Measurements from ENCODE around the gene AKT1.

Gene AKT1

GRCh38 chr14:104793703-104793959 lies 1.9 kb downstream of the AKT1 start:
- Histone ChIP-seq H3K4me3 (ENCODE audit: low read length) (peak overlapping the region; percentile 99), H3K4me2 (ENCODE audit: low read length) (peak overlapping the region; percentile 99), H3K36me3 (ENCODE audit: control insufficient read depth, low read length) (peaks cover 33% of the 10 kb centered on the region), H3F3A (ENCODE audit: control insufficient read depth, insufficient read depth) (no peaks in the 10 kb centered on the region), H3K4me1 (ENCODE audit: control insufficient read depth, low read length) (peaks cover 19% of the 10 kb centered on the region), H3K9me2 (replicated peaks; ENCODE audit: control insufficient read depth, low read length) (no peaks in the 10 kb centered on the region), H3K27me3 (ENCODE audit: control insufficient read depth, low read length) (peaks cover 28% of the 10 kb centered on the region), H3K27ac (ENCODE audit: low read depth, low read length) (no peak overlapping the region), H4K20me1 (ENCODE audit: control insufficient read depth, insufficient read depth, low read depth, low read length) (peaks cover 14% of the 10 kb centered on the region), H3K79me2 (ENCODE audit: control insufficient read depth, low read length) (peaks cover 56% of the 10 kb centered on the region), H3K9me3 (ENCODE audit: control insufficient read depth, insufficient read depth, low read length) (no peaks in the 10 kb centered on the region)
- no peak for TF ChIP-seq EZH2phosphoT487 (IDR thresholded peaks at IDR 0.05; ENCODE audit: borderline replicate concordance, low read length)
- TF ChIP-seq, protein P1, sequence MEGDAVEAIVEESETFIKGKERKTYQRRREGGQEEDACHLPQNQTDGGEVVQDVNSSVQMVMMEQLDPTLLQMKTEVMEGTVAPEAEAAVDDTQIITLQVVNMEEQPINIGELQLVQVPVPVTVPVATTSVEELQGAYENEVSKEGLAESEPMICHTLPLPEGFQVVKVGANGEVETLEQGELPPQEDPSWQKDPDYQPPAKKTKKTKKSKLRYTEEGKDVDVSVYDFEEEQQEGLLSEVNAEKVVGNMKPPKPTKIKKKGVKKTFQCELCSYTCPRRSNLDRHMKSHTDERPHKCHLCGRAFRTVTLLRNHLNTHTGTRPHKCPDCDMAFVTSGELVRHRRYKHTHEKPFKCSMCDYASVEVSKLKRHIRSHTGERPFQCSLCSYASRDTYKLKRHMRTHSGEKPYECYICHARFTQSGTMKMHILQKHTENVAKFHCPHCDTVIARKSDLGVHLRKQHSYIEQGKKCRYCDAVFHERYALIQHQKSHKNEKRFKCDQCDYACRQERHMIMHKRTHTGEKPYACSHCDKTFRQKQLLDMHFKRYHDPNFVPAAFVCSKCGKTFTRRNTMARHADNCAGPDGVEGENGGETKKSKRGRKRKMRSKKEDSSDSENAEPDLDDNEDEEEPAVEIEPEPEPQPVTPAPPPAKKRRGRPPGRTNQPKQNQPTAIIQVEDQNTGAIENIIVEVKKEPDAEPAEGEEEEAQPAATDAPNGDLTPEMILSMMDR (IDR thresholded peaks at IDR 0.05; ENCODE audit: low read depth, low read length, poor library complexity, severe bottlenecking): no peak

- peaks cover 37% of the 10 kb centered on the region for H3K36me3 ChIP-seq (ENCODE audit: control insufficient read depth, low read length)
- peaks cover 23% of the 10 kb centered on the region for H3K27me3 ChIP-seq (ENCODE audit: control insufficient read depth, low read length)
- H3K9me3 ChIP-seq (ENCODE audit: control insufficient read depth, insufficient read depth, low read length): no peaks in the 10 kb centered on the region
- H3K4me2 ChIP-seq (ENCODE audit: low read length): peak overlapping the region; percentile 99
- no peak overlapping the region for H3K27ac ChIP-seq (ENCODE audit: low read depth, low read length)
- peaks cover 19% of the 10 kb centered on the region for H3K4me1 ChIP-seq (ENCODE audit: control insufficient read depth, low read length)
- TF ChIP-seq EZH2phosphoT487 (IDR thresholded peaks at IDR 0.05; ENCODE audit: borderline replicate concordance, low read length): no peak
- TF ChIP-seq, protein P1 (IDR thresholded peaks at IDR 0.05; ENCODE audit: low read depth, low read length, poor library complexity, severe bottlenecking): no peak
- peaks cover 14% of the 10 kb centered on the region for H4K20me1 ChIP-seq (ENCODE audit: control insufficient read depth, insufficient read depth, low read depth, low read length)
- no peaks in the 10 kb centered on the region for H3F3A ChIP-seq (ENCODE audit: control insufficient read depth, insufficient read depth)
- H3K9me2 ChIP-seq (replicated peaks; ENCODE audit: control insufficient read depth, low read length): no peaks in the 10 kb centered on the region
- H3K79me2 ChIP-seq (ENCODE audit: control insufficient read depth, low read length): peaks cover 61% of the 10 kb centered on the region
- no peak overlapping the region for H3K4me3 ChIP-seq (ENCODE audit: low read length)
Observed at GRCh38 chr14:104792945-104793702, 2.4 kb downstream of the AKT1 start.

DNA sequence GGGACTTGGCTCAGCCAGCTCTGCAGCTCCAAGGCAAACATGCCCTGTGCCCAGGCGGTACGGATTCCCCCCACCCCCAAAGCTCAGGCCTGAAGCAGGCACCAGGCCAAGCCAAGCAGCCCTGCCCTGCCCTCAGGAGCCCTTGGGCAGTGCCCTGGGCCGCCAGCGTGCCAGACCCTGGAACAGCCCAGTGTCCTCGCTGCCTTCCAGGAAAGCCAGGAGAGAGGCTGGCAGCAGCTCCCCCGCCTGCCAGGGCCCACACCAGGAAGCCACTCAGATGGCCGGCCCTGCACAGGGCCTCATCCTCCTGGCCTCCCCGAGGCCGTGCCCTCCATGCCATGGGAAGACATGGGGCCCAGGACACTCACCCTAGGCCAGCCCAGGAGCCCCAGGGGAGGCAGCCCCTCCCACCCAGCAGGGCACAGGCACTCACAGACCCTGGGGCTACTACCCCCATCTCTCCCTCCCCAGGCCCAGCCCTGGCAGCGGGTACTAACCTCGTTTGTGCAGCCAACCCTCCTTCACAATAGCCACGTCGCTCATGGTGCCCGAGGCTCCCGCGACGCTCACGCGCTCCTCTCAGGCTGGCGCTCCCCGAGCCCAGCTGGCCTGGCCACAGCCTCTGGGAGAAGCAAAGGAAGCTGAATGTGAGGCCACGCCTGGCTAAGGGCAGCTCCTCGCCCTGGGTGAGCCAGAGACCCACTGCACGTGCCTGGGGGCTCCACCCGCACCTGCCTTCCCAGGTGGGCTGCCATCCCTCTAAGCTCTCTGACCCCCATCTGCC lies 3.3 kb downstream of the AKT1 start:
- Histone ChIP-seq H3K79me2 (ENCODE audit: control insufficient read depth, low read length) (peaks cover 69% of the 10 kb centered on the region), H3K9me2 (replicated peaks; ENCODE audit: control insufficient read depth, low read length) (no peaks in the 10 kb centered on the region), H3K36me3 (ENCODE audit: control insufficient read depth, low read length) (peaks cover 38% of the 10 kb centered on the region), H3K4me1 (ENCODE audit: control insufficient read depth, low read length) (peaks cover 19% of the 10 kb centered on the region), H3F3A (ENCODE audit: control insufficient read depth, insufficient read depth) (no peaks in the 10 kb centered on the region), H3K4me3 (ENCODE audit: low read length) (no peak overlapping the region), H4K20me1 (ENCODE audit: control insufficient read depth, insufficient read depth, low read depth, low read length) (peaks cover 14% of the 10 kb centered on the region), H3K27me3 (ENCODE audit: control insufficient read depth, low read length) (peaks cover 15% of the 10 kb centered on the region), H3K4me2 (ENCODE audit: low read length) (peak overlapping the region; percentile 4; the same call in 1 of the 2 replicates), H3K9me3 (ENCODE audit: control insufficient read depth, insufficient read depth, low read length) (no peaks in the 10 kb centered on the region), H3K27ac (ENCODE audit: low read depth, low read length) (no peak overlapping the region)
- TF ChIP-seq, protein P1 (IDR thresholded peaks at IDR 0.05; ENCODE audit: low read depth, low read length, poor library complexity, severe bottlenecking): no peak
- TF ChIP-seq EZH2phosphoT487 (IDR thresholded peaks at IDR 0.05; ENCODE audit: borderline replicate concordance, low read length): no peak

All from DOHH2 (cell line).